Activated naive CD8-positive, alpha-beta T cell treated with anti-CD3 and anti-CD28 coated beads, Interleukin-2, amount 10 ng/mL, durations not matched to agents 7 days and 5 days (primary cell): ENCODE measurements around the gene TBC1D1. TPM values are rescaled to one million over a fixed set of nuclear protein-coding genes. Genes with fewer than 3 reads are reported as not detected.

Experiments used
- ATAC-seq: fragments of 150-1000 bp; cut with Tn5 transposase; one replicate; pipeline ENCODE4 v1.10.0; 2021; ENCODE audit warnings: low read depth, moderate library complexity
- POLR2A ChIA-PET: fragments of 350-600 bp; sonication (Branson Sonifier 250); formaldehyde crosslinking; loops from one replicate; lab custom pipeline; 2021; ENCODE audit warnings: antibody characterized with exemption; lab: Charles Lee
- DNase-seq: peaks from one replicate; pipeline ENCODE4 v3.0.0; 2021
- H3K27ac Mint-ChIP-seq: one replicate; pipeline ENCODE4 v1.8.0; 2022; ENCODE audit warnings: mild to moderate bottlenecking, mixed read lengths
- H3K27me3 Mint-ChIP-seq: one replicate; pipeline ENCODE4 v1.8.0; 2022; ENCODE audit warnings: mild to moderate bottlenecking, moderate library complexity, mixed read lengths
- H3K36me3 Mint-ChIP-seq: one replicate; pipeline ENCODE4 v1.8.0; 2021; ENCODE audit warnings: mild to moderate bottlenecking, mixed read lengths
- H3K4me1 Mint-ChIP-seq: one replicate; pipeline ENCODE4 v1.8.0; 2021; ENCODE audit warnings: mixed read lengths
- H3K4me3 Mint-ChIP-seq: one replicate; pipeline ENCODE4 v1.8.0; 2022; ENCODE audit warnings: mild to moderate bottlenecking, moderate library complexity, mixed read lengths
- H3K9me3 Mint-ChIP-seq: one replicate; pipeline ENCODE4 v1.8.0; 2021; ENCODE audit warnings: mixed read lengths
- total RNA-seq, 2 experiments: library from RNA; stranded (reverse); gene quantifications; one replicate each; pipeline ENCODE4 v1.2.3, GENCODE V29; 2021

The TBC1D1 gene
- total RNA-seq, 2 experiments from 2014 or later = 79.7 to 83.7 TPM

DNA sequence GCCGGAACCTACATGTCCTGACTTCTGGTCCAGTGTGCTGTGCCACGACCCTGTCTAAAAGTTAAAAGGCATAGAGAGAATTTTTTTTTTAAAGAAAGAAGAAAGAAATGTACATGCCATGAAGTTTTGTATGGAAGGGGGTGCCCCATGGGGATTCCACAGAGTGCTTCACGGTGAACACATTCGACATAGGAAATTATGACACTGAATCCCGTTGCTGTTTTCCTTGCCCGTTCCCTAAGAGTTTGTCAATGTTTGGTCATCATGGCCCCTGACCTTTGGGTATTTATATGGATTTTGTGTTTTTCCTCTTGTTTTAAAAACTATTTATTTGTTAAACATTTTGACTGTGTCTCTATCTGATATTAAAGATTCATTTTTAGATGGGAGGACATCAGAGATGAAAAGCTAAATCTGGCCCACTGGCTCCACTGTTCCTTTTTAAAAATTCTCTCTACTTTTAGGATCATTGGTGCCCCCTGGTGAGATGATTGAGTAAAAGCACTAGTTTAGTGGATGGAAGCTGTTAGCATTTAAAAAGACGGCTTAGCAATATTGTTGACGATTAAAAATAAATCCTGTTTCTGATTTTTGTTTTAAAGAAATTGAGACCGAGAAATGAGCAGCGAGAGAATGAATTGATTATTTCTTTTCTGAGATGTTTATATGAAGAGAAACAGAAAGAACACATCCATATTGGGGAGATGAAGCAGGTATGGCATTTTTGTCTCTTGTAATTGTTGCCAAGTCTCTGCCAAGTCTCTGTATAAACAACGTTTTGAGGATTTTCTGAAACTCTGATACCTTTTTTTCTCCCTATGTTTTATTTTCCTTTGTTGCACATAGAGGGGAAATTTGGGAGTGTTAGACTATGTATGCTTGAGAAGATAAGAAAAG is 144.3 kb downstream of the TBC1D1 start:
- Mint-ChIP-seq H3K27me3 (no peaks in the 10 kb centered on the region), H3K4me1 (no peaks in the 10 kb centered on the region), H3K36me3 (peaks cover 12% of the 10 kb centered on the region), H3K9me3 (no peaks in the 10 kb centered on the region), H3K27ac (no peak overlapping the region), H3K4me3 (no peak overlapping the region)
- POLR2A ChIA-PET = no interaction called here
- no peak for ATAC-seq
- no peak for DNase-seq

DNA sequence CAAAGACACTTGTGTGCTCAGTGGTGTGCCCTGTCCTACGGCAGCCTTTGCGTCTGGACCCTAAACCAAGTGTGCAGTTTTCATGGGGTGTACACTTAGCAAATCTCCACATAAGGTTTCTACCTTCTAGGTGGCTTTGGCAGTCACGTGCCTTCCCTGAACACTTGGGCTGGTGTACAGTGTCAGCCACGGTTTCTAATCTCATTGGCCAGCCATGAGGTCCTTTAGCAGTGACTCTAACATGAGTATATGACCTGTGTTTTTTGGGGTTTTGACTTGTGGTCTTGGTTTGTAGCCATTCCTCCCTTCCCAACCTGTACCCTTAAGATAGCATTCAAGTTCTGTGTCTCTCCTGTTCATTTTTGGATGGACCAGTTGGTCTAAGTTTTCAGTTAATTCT is 145.7 kb downstream of the TBC1D1 start:
- no peak for DNase-seq
- no peaks in the 10 kb centered on the region for H3K9me3 Mint-ChIP-seq
- H3K4me3 Mint-ChIP-seq = no peak overlapping the region
- H3K27me3 Mint-ChIP-seq = no peaks in the 10 kb centered on the region
- no peak overlapping the region for H3K27ac Mint-ChIP-seq
- H3K36me3 Mint-ChIP-seq = peaks cover 18% of the 10 kb centered on the region
- ATAC-seq = no peak
- POLR2A ChIA-PET = no interaction called here
- H3K4me1 Mint-ChIP-seq = no peaks in the 10 kb centered on the region

DNA sequence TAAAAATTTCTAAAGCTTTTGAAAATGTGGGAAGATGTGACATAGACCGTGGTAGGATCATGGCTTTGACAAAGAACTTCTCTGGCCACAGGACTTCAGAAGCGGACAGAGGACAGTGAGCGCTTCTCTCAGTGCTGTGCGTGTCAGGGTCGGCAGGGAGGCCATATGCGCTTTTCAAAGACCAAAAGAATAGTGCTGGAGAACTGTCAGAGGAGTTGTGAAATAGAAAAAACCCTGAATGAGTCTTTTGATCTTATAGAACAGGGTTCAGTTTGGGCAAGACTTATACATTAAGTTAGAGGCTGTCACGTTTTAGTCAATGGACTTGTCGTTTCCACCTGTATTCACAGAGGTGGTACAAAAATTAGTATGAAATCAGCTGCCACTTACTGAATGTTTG is 146.7 kb downstream of the TBC1D1 start:
- Mint-ChIP-seq H3K4me1 (no peaks in the 10 kb centered on the region), H3K36me3 (peaks cover 22% of the 10 kb centered on the region), H3K27me3 (no peaks in the 10 kb centered on the region), H3K27ac (no peak overlapping the region), H3K9me3 (no peaks in the 10 kb centered on the region), H3K4me3 (no peak overlapping the region)
- DNase-seq = no peak
- no peak for ATAC-seq
- POLR2A ChIA-PET = no interaction called here

DNA sequence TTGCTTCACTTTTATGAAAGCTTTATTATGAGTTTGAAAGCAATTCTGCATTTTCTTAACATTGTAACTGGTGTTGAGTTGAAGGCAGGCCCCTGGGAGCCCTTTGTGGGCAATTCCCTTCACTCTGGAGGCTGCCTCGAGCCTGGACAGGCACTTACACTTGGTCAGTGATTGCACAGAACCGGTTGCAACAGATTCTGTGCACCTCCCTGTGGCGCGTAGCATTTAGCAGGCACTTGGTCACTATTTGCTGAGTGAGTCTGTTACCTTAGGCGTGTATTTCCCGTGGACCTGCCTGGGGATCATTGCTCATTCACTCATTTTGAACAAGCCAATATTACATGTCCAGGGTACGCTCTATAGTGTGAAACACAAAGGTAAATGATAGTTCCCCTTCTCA is 149.7 kb downstream of the TBC1D1 start:
- no peaks in the 10 kb centered on the region for H3K27me3 Mint-ChIP-seq
- no peaks in the 10 kb centered on the region for H3K9me3 Mint-ChIP-seq
- no peak overlapping the region for H3K4me3 Mint-ChIP-seq
- no peak for DNase-seq
- H3K27ac Mint-ChIP-seq = no peak overlapping the region
- POLR2A ChIA-PET = no interaction called here
- peaks cover 31% of the 10 kb centered on the region for H3K36me3 Mint-ChIP-seq
- ATAC-seq = no peak
- no peaks in the 10 kb centered on the region for H3K4me1 Mint-ChIP-seq

- Mint-ChIP-seq H3K9me3 (no peaks in the 10 kb centered on the region), H3K4me1 (no peaks in the 10 kb centered on the region), H3K36me3 (peaks cover 27% of the 10 kb centered on the region), H3K27ac (no peak overlapping the region), H3K4me3 (no peak overlapping the region), H3K27me3 (no peaks in the 10 kb centered on the region)
- ATAC-seq = no peak
- no peak for DNase-seq
- POLR2A ChIA-PET = no interaction called here
Observed at GRCh38 chr4:38044060-38044459, 153.2 kb downstream of the TBC1D1 start.

DNA sequence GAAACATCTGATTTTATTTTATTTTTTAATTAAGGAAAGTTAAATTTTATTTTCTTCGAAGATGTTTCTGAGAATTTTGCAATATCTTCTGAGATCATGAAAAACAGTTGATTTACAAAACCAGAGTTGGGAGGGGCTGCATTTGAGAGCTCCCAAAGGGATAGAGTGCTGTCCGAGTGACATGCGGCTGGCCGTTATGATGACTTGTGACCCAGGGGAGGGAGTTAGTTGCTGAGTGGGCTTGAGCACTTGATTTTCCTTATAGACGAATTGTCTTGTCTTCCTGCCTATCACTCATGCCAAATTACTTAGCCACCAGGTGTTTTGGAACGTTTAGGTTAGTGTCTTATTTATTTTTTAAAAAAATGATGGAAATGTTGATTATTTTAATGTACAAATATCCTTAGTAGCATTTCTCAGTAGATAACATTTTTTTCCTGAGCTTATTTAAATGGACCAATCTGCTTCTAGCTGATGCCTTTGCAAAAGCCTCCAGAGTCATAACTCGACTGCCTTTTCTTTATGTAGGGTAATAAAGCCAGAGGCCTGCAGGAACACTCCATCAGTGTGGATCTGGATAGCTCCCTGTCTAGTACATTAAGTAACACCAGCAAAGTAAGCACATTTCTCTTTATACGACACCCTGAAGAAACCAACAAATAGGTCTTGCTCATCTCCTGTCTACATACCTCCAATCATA is 154.6 kb downstream of the TBC1D1 start:
- H3K36me3 Mint-ChIP-seq = peaks cover 32% of the 10 kb centered on the region
- POLR2A ChIA-PET = no interaction called here
- H3K4me3 Mint-ChIP-seq = no peak overlapping the region
- no peaks in the 10 kb centered on the region for H3K9me3 Mint-ChIP-seq
- no peaks in the 10 kb centered on the region for H3K27me3 Mint-ChIP-seq
- no peak overlapping the region for H3K27ac Mint-ChIP-seq
- ATAC-seq = no peak
- no peaks in the 10 kb centered on the region for H3K4me1 Mint-ChIP-seq
- no peak for DNase-seq

GRCh38 chr4:38046727-38047489 is 156.0 kb downstream of the TBC1D1 start:
- POLR2A ChIA-PET = no interaction called here
- Mint-ChIP-seq H3K4me3 (no peak overlapping the region), H3K27me3 (no peaks in the 10 kb centered on the region), H3K4me1 (no peaks in the 10 kb centered on the region), H3K27ac (no peak overlapping the region), H3K9me3 (no peaks in the 10 kb centered on the region), H3K36me3 (peaks cover 28% of the 10 kb centered on the region)
- DNase-seq = no peak
- ATAC-seq = no peak

- ATAC-seq = no peak
- Mint-ChIP-seq H3K4me3 (no peak overlapping the region), H3K9me3 (no peaks in the 10 kb centered on the region), H3K4me1 (no peaks in the 10 kb centered on the region), H3K36me3 (peaks cover 20% of the 10 kb centered on the region), H3K27ac (no peak overlapping the region), H3K27me3 (no peaks in the 10 kb centered on the region)
- POLR2A ChIA-PET = no interaction called here
- no peak for DNase-seq
Observed at GRCh38 chr4:38049545-38050170, 158.8 kb downstream of the TBC1D1 start.

GRCh38 chr4:38050560-38051350 is 159.9 kb downstream of the TBC1D1 start:
- Mint-ChIP-seq H3K27ac (no peak overlapping the region), H3K4me1 (no peaks in the 10 kb centered on the region), H3K4me3 (no peak overlapping the region), H3K36me3 (peaks cover 16% of the 10 kb centered on the region), H3K9me3 (no peaks in the 10 kb centered on the region), H3K27me3 (no peaks in the 10 kb centered on the region)
- DNase-seq (no peak), ATAC-seq (no peak)
- POLR2A ChIA-PET = no interaction called here

- Mint-ChIP-seq H3K36me3 (peaks cover 16% of the 10 kb centered on the region), H3K4me1 (no peaks in the 10 kb centered on the region), H3K27ac (no peak overlapping the region), H3K27me3 (no peaks in the 10 kb centered on the region), H3K4me3 (no peak overlapping the region), H3K9me3 (no peaks in the 10 kb centered on the region)
- no peak for ATAC-seq
- POLR2A ChIA-PET = no interaction called here
- DNase-seq = no peak
Observed at GRCh38 chr4:38055566-38055965, 164.7 kb downstream of the TBC1D1 start.

DNA sequence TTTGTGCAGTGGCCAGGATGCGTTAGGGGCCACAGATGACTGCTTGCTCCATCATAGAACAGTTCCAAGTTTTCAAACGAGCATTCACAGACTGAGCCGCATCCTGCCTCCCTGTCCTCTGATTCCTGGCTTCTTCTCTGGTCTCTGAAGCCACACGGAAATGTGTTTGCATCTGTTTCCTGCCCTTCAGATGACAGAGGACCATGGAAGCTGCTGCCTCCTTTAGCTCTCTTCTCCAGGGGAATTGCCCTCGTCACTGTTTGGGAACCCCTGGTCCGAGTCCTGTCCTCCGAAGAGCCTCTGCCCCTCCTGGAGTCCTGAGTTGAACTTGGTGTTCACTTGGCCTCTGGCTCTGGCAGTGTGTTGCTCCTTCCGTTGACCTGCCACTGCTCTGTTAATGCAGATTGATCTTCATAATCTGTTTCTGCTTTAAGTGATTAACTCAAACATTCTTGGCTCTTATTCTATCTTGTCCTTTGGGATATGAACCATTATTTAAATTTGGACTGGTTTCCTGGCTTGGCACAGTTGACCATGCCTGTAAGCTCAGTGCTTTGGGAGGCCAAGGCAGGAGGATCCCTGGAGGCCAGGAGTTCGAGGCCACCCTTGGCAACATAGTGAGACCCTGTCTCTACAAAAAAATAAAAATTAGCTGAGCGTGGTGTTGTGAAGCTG is 165.3 kb downstream of the TBC1D1 start:
- H3K36me3 Mint-ChIP-seq = peaks cover 13% of the 10 kb centered on the region
- no peak overlapping the region for H3K27ac Mint-ChIP-seq
- no peak for DNase-seq
- H3K4me3 Mint-ChIP-seq = no peak overlapping the region
- POLR2A ChIA-PET = no interaction called here
- no peaks in the 10 kb centered on the region for H3K27me3 Mint-ChIP-seq
- no peak for ATAC-seq
- no peaks in the 10 kb centered on the region for H3K4me1 Mint-ChIP-seq
- H3K9me3 Mint-ChIP-seq = no peaks in the 10 kb centered on the region

DNA sequence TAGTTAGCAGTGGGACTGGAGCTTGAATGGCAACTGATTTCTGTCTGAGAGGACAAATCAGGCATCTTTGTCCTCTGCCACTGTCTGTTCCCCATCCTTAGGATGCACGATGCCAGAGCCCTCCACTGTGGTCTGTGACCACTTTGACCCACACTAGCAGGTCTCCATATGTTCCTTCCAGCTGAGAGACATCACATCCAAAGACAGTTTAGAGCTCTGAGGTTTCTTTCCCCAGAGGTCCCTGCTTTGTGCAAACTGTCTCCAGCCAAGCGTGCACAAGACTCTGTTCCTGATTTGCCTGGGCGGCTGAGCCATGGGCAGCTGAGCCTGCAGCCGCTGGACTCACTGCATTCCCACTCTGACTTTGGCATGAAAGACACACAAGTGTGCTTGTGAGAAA is 167.3 kb downstream of the TBC1D1 start:
- Mint-ChIP-seq H3K27ac (no peak overlapping the region), H3K27me3 (no peaks in the 10 kb centered on the region), H3K4me3 (no peak overlapping the region), H3K9me3 (no peaks in the 10 kb centered on the region), H3K36me3 (peaks cover 11% of the 10 kb centered on the region), H3K4me1 (peaks cover 10% of the 10 kb centered on the region)
- POLR2A ChIA-PET = no interaction called here
- no peak for ATAC-seq
- DNase-seq = no peak
